ENCODE measurements around the gene SRPRB.

- TF ChIP-seq CTCF (conservative IDR thresholded peaks at IDR 0.05; ENCODE audit: low read depth in 2 of 2) (no peak), EZH2 (IDR thresholded peaks at IDR 0.05; ENCODE audit: low read depth, unreplicated experiment) (no peak)
These were observed 13.3 kb upstream of the SRPRB start for GRCh38 chr3:133792171-133792763.
